HG03135 (cell line): ENCODE results near the gene ELP5.

ENCODE experiments used
- ATAC-seq: cut with Tn5 transposase; IDR thresholded peaks from one replicate; pipeline ENCODE4 v1.9.1; 2021; ENCODE audit warnings: mild to moderate bottlenecking, moderate library complexity; ENCODE audit not compliant: unreplicated experiment

Gene ELP5

GRCh38 chr17:7251661-7252175, 297 bp upstream of the ELP5 start, which contains the start of gene CTDNEP1:
CTDNEP1 (minus strand) TSS chr17:7251734; CDS start chr17:7251296, 438 bp downstream.
- peak; percentile 88 for ATAC-seq

- ATAC-seq = no peak
Measured at GRCh38 chr17:7253082-7253481, 1.1 kb downstream of the ELP5 start.

- ATAC-seq = no peak
Measured at GRCh38 chr17:7254511-7254910, 2.5 kb downstream of the ELP5 start.

GRCh38 chr17:7256766-7257456, 4.9 kb downstream of the ELP5 start:
- no peak for ATAC-seq

- ATAC-seq = no peak
Measured at GRCh38 chr17:7258731-7259554, 6.9 kb downstream of the ELP5 start.

- no peak for ATAC-seq
Measured at GRCh38 chr17:7259555-7259889, 7.5 kb downstream of the ELP5 start.

- no peak for ATAC-seq
Measured at GRCh38 chr17:7260151-7260550, 8.1 kb downstream of the ELP5 start.

- no peak for ATAC-seq
Measured at GRCh38 chr17:7260651-7261378, 8.8 kb downstream of the ELP5 start.

GRCh38 chr17:7261379-7262191, 9.6 kb downstream of the ELP5 start:
- no peak for ATAC-seq

- no peak for ATAC-seq
Measured at GRCh38 chr17:7262192-7262934, 10.3 kb downstream of the ELP5 start, which contains the start of gene CLDN7. CLDN7 (minus strand) TSS chr17:7262478; CDS start chr17:7262043, 435 bp downstream.

GRCh38 chr17:7262935-7263800, 11.2 kb downstream of the ELP5 start:
- no peak for ATAC-seq

- no peak for ATAC-seq
Measured at GRCh38 chr17:7263801-7264078, 11.7 kb downstream of the ELP5 start.

GRCh38 chr17:7266784-7267183, 14.8 kb downstream of the ELP5 start:
- ATAC-seq = no peak

GRCh38 chr17:7279448-7279847, 27.4 kb downstream of the ELP5 start:
- no peak for ATAC-seq

- ATAC-seq = peak; percentile 75
Measured at GRCh38 chr17:7280519-7281073, 28.6 kb downstream of the ELP5 start.

GRCh38 chr17:7281074-7281952, 29.3 kb downstream of the ELP5 start, which contains the start of gene SLC2A4:
SLC2A4 (plus strand) TSS chr17:7281718; CDS start chr17:7281935, 217 bp downstream.
- ATAC-seq = peak; percentile 53

GRCh38 chr17:7281953-7282751, 30.1 kb downstream of the ELP5 start:
- ATAC-seq = no peak
